Hypothalamus (tissue), 51 donors: ENCODE data around the gene CT47A1.
"Not testable (repeated sequence)": the region's sequence is repeated elsewhere in the genome, so short reads cannot be mapped to it uniquely, and the experiment has no call there.

ENCODE experiments used
- DNase-seq, 51 donors: peaks; one replicate each; lab custom pipeline; 2025; lab: John Stamatoyannopoulos, UW

The CT47A1 gene

DNA sequence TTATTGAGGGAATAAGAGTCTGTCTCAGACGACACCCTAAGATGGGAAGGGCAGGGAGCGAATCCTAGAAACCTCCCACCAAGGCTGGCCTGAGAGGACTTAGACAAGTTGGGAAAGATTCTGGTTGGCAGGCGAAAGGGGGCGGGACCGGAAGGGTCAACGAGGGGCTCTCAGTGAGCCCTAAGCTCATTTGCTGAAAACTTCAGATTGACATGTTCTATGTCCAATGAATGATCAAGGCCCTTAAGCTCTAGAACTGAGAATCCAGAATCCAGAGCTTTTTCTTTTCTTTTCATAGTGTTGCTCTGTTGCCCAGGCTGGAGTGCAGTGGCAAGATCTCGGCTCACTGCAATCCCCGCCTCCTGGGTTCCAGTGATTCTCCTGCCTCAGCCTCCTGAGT, at the start of gene CT47A1:
TSS of gene CT47A1 (minus strand) at position 101 of the 400 bp plus-strand sequence. CDS start 231 bp downstream, outside the sequence.
- not testable (repeated sequence) for DNase-seq

GRCh38 chrX:121032531-121032930, 47.0 kb upstream of the CT47A1 start:
- no peak for DNase-seq

GRCh38 chrX:121030083-121030482, 44.5 kb upstream of the CT47A1 start:
- DNase-seq: no peak

GRCh38 chrX:121028419-121028818, 42.9 kb upstream of the CT47A1 start:
- DNase-seq: no peak

DNA sequence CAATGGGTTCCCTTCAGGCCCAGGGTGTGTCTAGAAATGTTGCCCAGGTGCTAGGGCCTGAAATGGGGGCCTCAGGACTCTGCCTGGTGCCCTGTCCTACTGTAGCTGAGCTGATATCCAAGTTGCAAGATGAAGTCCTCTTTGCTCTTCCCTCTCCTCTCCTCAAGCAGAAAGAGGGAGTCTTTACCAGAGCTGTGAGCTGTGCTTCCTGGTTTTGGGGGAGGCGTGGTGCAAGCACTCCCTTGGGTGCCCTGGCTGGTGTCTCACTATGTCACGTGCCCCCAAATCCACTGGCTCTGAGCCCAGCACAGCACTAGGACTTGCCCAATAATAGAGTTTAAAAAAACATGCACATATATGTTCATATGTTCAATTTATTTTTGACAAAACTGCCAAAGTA, 29.3 kb upstream of the CT47A1 start:
- DNase-seq: no peak

- no peak for DNase-seq
Observed at GRCh38 chrX:121013897-121014455, 28.4 kb upstream of the CT47A1 start.

DNA sequence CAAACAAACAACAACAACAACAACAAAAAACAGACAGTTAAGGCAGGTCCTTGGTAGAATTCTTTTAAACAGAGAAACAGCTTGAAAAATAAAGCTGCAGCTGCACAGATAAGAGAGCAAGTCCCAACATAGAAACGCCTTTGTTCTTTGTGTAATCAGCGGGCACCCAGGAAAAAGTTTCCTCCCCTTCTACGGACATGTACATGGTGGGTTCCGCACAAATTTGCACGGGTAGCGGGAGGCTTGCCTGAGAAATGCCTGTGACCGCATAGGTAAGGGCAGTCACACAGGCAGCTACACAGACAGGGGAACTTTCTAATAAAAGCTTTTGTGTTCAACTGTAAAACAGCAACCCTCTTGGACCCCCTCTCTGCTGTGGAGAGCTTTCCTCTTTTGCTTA, 25.7 kb upstream of the CT47A1 start:
- DNase-seq: peak in 2 of 51 donors; percentile 0

DNA sequence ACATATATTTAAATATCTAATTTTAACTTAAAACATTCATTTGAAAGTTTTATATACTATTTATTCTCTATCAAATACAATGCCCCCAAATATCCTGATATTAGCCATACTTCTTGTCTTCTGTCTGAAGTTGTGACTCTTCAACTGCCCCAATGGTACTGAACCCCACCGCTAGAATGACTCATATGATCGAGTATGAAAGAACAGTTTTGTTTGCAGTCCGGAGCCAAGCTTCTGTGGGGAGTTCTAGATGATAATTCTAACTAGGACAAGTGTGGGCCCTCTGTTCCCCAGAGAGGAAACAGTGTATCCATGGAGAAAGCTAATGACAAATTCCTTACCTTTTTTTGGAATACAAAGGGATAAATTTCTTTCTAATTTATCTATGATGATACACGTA, 24.7 kb upstream of the CT47A1 start:
- peak in 3 of 51 donors; percentile 0 for DNase-seq

- no peak for DNase-seq
Observed at GRCh38 chrX:121009764-121010163, 24.2 kb upstream of the CT47A1 start.

DNA sequence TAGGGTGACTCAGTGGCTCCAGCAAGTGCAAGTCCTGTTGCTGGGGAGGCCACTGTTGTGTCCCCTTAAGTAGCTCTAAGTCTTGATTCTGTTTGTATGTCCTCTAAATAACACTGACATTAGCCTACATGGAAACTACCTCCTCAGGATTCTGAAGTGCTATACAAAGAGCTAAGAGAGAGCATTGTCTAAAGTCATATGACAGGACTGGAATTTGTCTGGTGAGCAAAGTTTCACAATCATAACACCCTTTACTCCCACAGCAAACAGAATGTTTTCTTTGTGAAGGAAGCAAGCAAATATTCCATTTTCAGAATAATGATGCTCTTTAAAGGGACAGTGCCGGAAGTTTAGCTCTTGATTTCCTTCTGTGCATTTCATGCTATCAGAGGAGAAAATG, 23.4 kb upstream of the CT47A1 start:
- DNase-seq: peak in 1 of 51 donors; percentile 6

- no peak for DNase-seq
Observed at GRCh38 chrX:121000589-121000988, 15.0 kb upstream of the CT47A1 start.

GRCh38 chrX:120999413-120999812, 13.9 kb upstream of the CT47A1 start:
- no peak for DNase-seq

GRCh38 chrX:120956500-120956899, 29.1 kb downstream of the CT47A1 start, which contains the start of gene CT47A7:
CT47A7 (minus strand) TSS chrX:120956600; CDS start chrX:120956345, 255 bp downstream.
- DNase-seq: not testable (repeated sequence)
